Endothelial cell of umbilical vein (primary cell): ENCODE results near the gene BMAL2. TPM values are rescaled to one million over a fixed set of nuclear protein-coding genes. Genes with fewer than 3 reads are reported as not detected.

Experiments used
- BruUV-seq: library from RNA; stranded (reverse); fragments of 400-500 nt; replicated peaks from 2 replicates; lab custom pipeline; 2021; lab: Mats Ljungman, UMichigan
- CTCF ChIA-PET: fragments of 300-600, 350-600 bp; sonication (Branson Sonifier 250); formaldehyde crosslinking; loops from one replicate; lab custom pipeline; 2021; ENCODE audit warnings: antibody characterized with exemption, inconsistent platforms; lab: Charles Lee
- POLR2A ChIA-PET: fragments of 300-600, 350-600 bp; sonication (Branson Sonifier 250); formaldehyde crosslinking; loops from one replicate; lab custom pipeline; 2021; ENCODE audit warnings: antibody characterized with exemption, inconsistent platforms; lab: Charles Lee
- DNase-seq: peaks from one replicate; pipeline ENCODE4 v3.0.0-alpha.2; 2011; ENCODE audit warnings: low read depth, low spot score
- FAIRE-seq: peaks from 2 replicates; lab custom pipeline; 2011; peaks lifted over from hg19 to GRCh38; lab: Jason Lieb, UNC
- H2AFZ ChIP-seq: 2 replicates; pipeline ENCODE4 v1.6.0; 2012; ENCODE audit warnings: low read depth, low read length, control low read depth, inconsistent platforms
- H3K27ac ChIP-seq: 2 replicates; pipeline ENCODE4 v1.5.1; 2011; ENCODE audit warnings: low read depth, mild to moderate bottlenecking, control low read depth, low read length, moderate library complexity; ENCODE audit not compliant: insufficient read depth
- H3K27me3 ChIP-seq, 2 experiments: 2 replicates each; pipeline versions ENCODE4 v1.6.0 to v1.6.1; 2011; ENCODE audit warnings: low read length in 2 of 2, mixed read lengths in 1 of 2; ENCODE audit not compliant: control insufficient read depth in 2 of 2, insufficient read depth in 2 of 2
- H3K36me3 ChIP-seq, 2 experiments: 2 replicates in 1 of 2; 3 replicates in 1 of 2; pipeline ENCODE4 v1.5.1; 2011; ENCODE audit warnings: low read length in 2 of 2, mild to moderate bottlenecking in 1 of 2, moderate library complexity in 1 of 2; ENCODE audit not compliant: control insufficient read depth in 2 of 2, insufficient read depth in 2 of 2; ENCODE audit errors: extremely low read depth in 1 of 2
- H3K4me1 ChIP-seq: 3 replicates; pipeline ENCODE4 v1.5.1; 2011; ENCODE audit warnings: mild to moderate bottlenecking, low read length; ENCODE audit not compliant: control insufficient read depth, insufficient read depth; ENCODE audit errors: extremely low read depth
- H3K4me2 ChIP-seq: 2 replicates; pipeline ENCODE4 v1.6.1; 2011; ENCODE audit warnings: low read length, control low read depth, mixed read lengths; ENCODE audit not compliant: insufficient read depth
- H3K4me3 ChIP-seq, 3 experiments: fragments of 200-600 bp in 1 of 3; sonication (generic), shearing (Covaris generic) in 1 of 3; replicated peaks in 1 of 3; 2 replicates each; pipeline ENCODE4 v1.5.1; 2011 to 2016; ENCODE audit warnings: control low read depth in 3 of 3, low read length in 3 of 3, mild to moderate bottlenecking in 2 of 3, inconsistent platforms in 1 of 3, low read depth in 1 of 3, moderate library complexity in 1 of 3; ENCODE audit not compliant: insufficient read depth in 1 of 3
- H3K79me2 ChIP-seq: 2 replicates; pipeline ENCODE4 v1.6.0; 2012; ENCODE audit warnings: low read length, inconsistent platforms; ENCODE audit not compliant: control insufficient read depth, insufficient read depth
- H3K9ac ChIP-seq: replicated peaks from 2 replicates; pipeline ENCODE3; 2011; ENCODE audit warnings: low read length, control low read depth; ENCODE audit not compliant: insufficient read depth; ENCODE audit errors: extremely low read depth
- H3K9me1 ChIP-seq: replicated peaks from 3 replicates; pipeline ENCODE4 v1.6.0; 2011; ENCODE audit warnings: mild to moderate bottlenecking, low read length; ENCODE audit not compliant: control insufficient read depth, insufficient read depth; ENCODE audit errors: extremely low read depth
- H3K9me3 ChIP-seq: replicated peaks from 2 replicates; pipeline ENCODE4 v1.5.1; 2012; ENCODE audit warnings: low read length, inconsistent platforms; ENCODE audit not compliant: control insufficient read depth, insufficient read depth
- H4K20me1 ChIP-seq: replicated peaks from 2 replicates; pipeline ENCODE3; 2011; ENCODE audit warnings: mild to moderate bottlenecking, low read length; ENCODE audit not compliant: control insufficient read depth, insufficient read depth; ENCODE audit errors: extremely low read depth
- FOS ChIP-seq: IDR thresholded peaks from 2 replicates; pipeline ENCODE4 v1.6.1; 2011; ENCODE audit warnings: mild to moderate bottlenecking, low read length, moderate library complexity, borderline replicate concordance; ENCODE audit not compliant: insufficient read depth
- JUN ChIP-seq: IDR thresholded peaks from 2 replicates; pipeline ENCODE4 v1.6.1; 2011; ENCODE audit warnings: borderline replicate concordance, low read depth; ENCODE audit not compliant: insufficient read length, insufficient read depth
- MYC ChIP-seq: IDR thresholded peaks from one replicate; pipeline ENCODE4 v1.6.1; 2011; ENCODE audit warnings: mild to moderate bottlenecking, low read depth, low read length
- POLR2A ChIP-seq: IDR thresholded peaks from 2 replicates; pipeline ENCODE4 v1.6.1; 2012; ENCODE audit warnings: low read depth, mild to moderate bottlenecking, control low read depth, low read length
- dilution Hi-C: fragments of 300-500 bp; cut with MboI; formaldehyde crosslinking; loops from one replicate; pipeline ENCODE4 v1.15.0; 2019; ENCODE audit warnings: low sequenced_read_pairs; ENCODE audit not compliant: extremely low pct_ligation_motif_present
- intact Hi-C: fragments of 100-400 bp; cut with micrococcal nuclease; formaldehyde crosslinking; loops from one replicate; pipeline ENCODE4 v1.10.0; 2022
- polyA plus RNA-seq, 4 experiments: library from polyadenylated mRNA; depleted of rRNA in 3 of 4; stranded (reverse) in 3 of 4; unstranded in 1 of 4; fragments of >200 nt; gene quantifications; 2 replicates each; pipeline versions ENCODE4 v1.2.1 to v1.2.3, GENCODE V29; 2011 to 2012; ENCODE audit warnings: missing spikeins in 1 of 4
- total RNA-seq: library from RNA; stranded (reverse); gene quantifications from 2 replicates; pipeline ENCODE4 v1.2.3, GENCODE V29; 2021
- TF ChIP-seq, protein P1 (sequence below): IDR thresholded peaks from 2 replicates; pipeline ENCODE4 v1.6.1; 2011; ENCODE audit not compliant: insufficient read depth, insufficient read length
- TF ChIP-seq, protein P2 (sequence below), 2 donors: IDR thresholded peaks; 1 replicate in 1 of 2; 2 replicates in 1 of 2; pipeline ENCODE4 v1.5.1; 2011; ENCODE audit warnings: low read length in 2 of 2, mild to moderate bottlenecking in 2 of 2, moderate library complexity in 2 of 2, control low read depth in 1 of 2, inconsistent platforms in 1 of 2, low read depth in 1 of 2; ENCODE audit not compliant: insufficient read depth in 1 of 2; ENCODE audit errors: extremely low read depth in 1 of 2

The BMAL2 gene
- total and polyA plus RNA-seq, 2 donors (not counting 3 experiments of a cell fraction or from before 2014, with no cell fraction given), result 5.9 to 33.3 TPM

DNA sequence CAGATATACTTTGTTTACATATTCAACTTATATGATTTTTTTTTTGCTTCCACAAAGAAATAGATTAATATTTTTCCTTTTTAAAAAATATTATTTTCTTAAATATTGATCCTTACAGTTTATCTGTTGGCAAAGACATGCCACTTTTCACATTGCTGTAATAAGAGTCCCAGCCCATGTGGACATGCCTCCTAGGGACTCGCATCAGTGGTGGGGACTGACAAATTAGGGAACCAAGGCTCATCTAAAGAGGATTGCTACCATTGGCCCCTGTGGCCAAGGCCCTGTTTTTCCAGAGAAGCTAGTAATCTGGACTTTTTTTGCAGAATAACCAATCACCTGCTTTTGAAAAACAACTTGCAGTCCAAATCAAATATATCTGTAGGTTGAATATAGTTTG is 27.8 kb upstream of the BMAL2 start:
- Histone ChIP-seq H3K36me3 (peaks cover 6 to 7% of the 10 kb centered on the region in 2 experiments), H3K27me3 (no peaks in the 10 kb centered on the region), H4K20me1 (no peaks in the 10 kb centered on the region), H2AFZ (no peak overlapping the region), H3K4me3 (no peak overlapping the region), H3K79me2 (no peaks in the 10 kb centered on the region), H3K9me1 (no peaks in the 10 kb centered on the region), H3K9me3 (no peaks in the 10 kb centered on the region), H3K9ac (no peak overlapping the region), H3K4me2 (no peak overlapping the region), H3K4me1 (peaks cover 6% of the 10 kb centered on the region), H3K27ac (no peak overlapping the region)
- POLR2A ChIA-PET, result no interaction called here
- CTCF ChIA-PET, result interaction anchor here (0.7 to 8.1 kb wide), 17 partner anchors 13 to 426 kb away, joined by 3 to 268 read pairs (median 21); partner anchors contain the start of genes MED21, STK38L and TM7SF3
- DNase-seq (peak; percentile 36), FAIRE-seq (no peak)
- TF ChIP-seq, protein P1, sequence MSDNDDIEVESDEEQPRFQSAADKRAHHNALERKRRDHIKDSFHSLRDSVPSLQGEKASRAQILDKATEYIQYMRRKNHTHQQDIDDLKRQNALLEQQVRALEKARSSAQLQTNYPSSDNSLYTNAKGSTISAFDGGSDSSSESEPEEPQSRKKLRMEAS, result no peak
- TF ChIP-seq POLR2A (no peak), JUN (no peak), FOS (no peak), MYC (no peak)
- TF ChIP-seq, protein P2, sequence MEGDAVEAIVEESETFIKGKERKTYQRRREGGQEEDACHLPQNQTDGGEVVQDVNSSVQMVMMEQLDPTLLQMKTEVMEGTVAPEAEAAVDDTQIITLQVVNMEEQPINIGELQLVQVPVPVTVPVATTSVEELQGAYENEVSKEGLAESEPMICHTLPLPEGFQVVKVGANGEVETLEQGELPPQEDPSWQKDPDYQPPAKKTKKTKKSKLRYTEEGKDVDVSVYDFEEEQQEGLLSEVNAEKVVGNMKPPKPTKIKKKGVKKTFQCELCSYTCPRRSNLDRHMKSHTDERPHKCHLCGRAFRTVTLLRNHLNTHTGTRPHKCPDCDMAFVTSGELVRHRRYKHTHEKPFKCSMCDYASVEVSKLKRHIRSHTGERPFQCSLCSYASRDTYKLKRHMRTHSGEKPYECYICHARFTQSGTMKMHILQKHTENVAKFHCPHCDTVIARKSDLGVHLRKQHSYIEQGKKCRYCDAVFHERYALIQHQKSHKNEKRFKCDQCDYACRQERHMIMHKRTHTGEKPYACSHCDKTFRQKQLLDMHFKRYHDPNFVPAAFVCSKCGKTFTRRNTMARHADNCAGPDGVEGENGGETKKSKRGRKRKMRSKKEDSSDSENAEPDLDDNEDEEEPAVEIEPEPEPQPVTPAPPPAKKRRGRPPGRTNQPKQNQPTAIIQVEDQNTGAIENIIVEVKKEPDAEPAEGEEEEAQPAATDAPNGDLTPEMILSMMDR (IDR thresholded peaks at IDR 0.05; ENCODE audit: extremely low read depth in 1 of 2, insufficient read depth in 1 of 2, low read depth in 1 of 2, low read length in 2 of 2), result no peak
- intact Hi-C loops, result loop anchor here (10.0 kb wide), 1 partner anchor 450 kb away; no protein-coding TSS in a partner anchor
- BruUV-seq, result no TSS peak
- dilution Hi-C loops, result no loop called here
